Stomach (tissue), 4 donors: Measurements from ENCODE around the gene TMEM33.

Experiments
- CTCF ChIP-seq, 7 experiments: fragments of 450-650 bp in 4 of 7; fragments of 200-600 bp in 3 of 7; sonication (generic) in 3 of 7; IDR thresholded peaks; one replicate each; pipeline ENCODE4 v1.5.1; 2016 to 2019; ENCODE audit warnings: antibody characterized with exemption in 7 of 7, control low read depth in 2 of 7, mild to moderate bottlenecking in 1 of 7
- EP300 ChIP-seq: sonication (generic); formaldehyde crosslinking; IDR thresholded peaks from one replicate; pipeline ENCODE4 v1.6.1; 2017; ENCODE audit warnings: antibody characterized with exemption
- POLR2A ChIP-seq, 4 donors: fragments of 450-650 bp; IDR thresholded peaks; one replicate each; pipeline ENCODE4 v1.6.1; 2016; ENCODE audit warnings: antibody characterized with exemption in 4 of 4, control low read depth in 2 of 4, mild to moderate bottlenecking in 1 of 4, moderate library complexity in 1 of 4
- POLR2AphosphoS5 ChIP-seq, 3 donors: sonication (generic); formaldehyde crosslinking; IDR thresholded peaks; one replicate each; pipeline ENCODE4 v1.6.1; 2016; ENCODE audit warnings: antibody characterized with exemption in 3 of 3

- TF ChIP-seq CTCF (IDR thresholded peaks at IDR 0.05) = no peak
- TF ChIP-seq POLR2AphosphoS5 (IDR thresholded peaks at IDR 0.05) = no peak
- no peak for TF ChIP-seq POLR2A (IDR thresholded peaks at IDR 0.05)
- TF ChIP-seq EP300 = no peak
These were observed 62.8 kb downstream of the TMEM33 start for GRCh38 chr4:41998019-41998418.
